D341Med (cell line): ENCODE data around the gene LAGE3.
A peak's percentile ranks its signal among the peaks of the same experiment; 100 is the strongest.

Experiments
- DNase-seq: peaks from one replicate; pipeline ENCODE4 v3.0.0; 2012; ENCODE audit warnings: low spot score

The LAGE3 gene

GRCh38 chrX:154478728-154479622 is at the start of gene LAGE3:
Gene LAGE3 (minus strand): TSS chrX:154479281. CDS start chrX:154478915, 366 bp downstream.
- peak; percentile 91 for DNase-seq

GRCh38 chrX:154526901-154527675 is 48.0 kb upstream of the LAGE3 start:
- peak; percentile 72 for DNase-seq

GRCh38 chrX:154525606-154526490 is 46.8 kb upstream of the LAGE3 start:
- no peak for DNase-seq

- no peak for DNase-seq
These were observed 40.3 kb upstream of the LAGE3 start for GRCh38 chrX:154519389-154519788.

DNA sequence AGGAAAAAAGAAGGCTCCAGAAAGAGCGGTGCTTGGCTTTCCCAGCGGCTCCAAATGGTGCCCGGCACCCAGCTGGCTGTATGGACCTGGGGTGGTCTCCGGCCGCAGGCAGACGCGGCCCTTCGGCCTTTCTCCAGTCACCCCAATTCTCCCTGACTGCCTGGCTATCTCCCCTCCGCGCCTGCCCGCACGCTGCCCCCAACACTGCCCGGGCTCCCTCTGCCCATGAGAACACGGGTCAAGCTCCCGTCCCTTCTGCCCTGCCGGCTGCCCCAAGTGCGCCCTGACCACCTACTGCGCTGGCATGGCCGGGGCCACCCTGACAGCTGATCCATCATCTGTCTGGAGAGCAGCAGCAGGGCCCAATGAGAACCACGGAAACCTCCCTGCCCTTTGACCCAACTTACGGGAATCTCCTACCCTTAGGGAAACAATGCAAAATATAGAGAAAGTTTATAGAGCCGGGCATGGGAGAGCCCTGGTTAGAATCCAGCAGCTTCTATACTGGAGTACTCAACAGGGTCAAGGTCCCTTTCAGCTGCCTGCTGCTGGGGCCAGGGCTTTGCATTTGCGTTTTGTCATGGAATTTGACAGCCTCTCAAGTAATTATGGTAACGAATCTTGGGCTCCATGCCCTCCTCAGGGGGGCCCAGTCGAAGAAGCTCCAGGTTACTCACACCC is 38.2 kb upstream of the LAGE3 start:
- no peak for DNase-seq

DNA sequence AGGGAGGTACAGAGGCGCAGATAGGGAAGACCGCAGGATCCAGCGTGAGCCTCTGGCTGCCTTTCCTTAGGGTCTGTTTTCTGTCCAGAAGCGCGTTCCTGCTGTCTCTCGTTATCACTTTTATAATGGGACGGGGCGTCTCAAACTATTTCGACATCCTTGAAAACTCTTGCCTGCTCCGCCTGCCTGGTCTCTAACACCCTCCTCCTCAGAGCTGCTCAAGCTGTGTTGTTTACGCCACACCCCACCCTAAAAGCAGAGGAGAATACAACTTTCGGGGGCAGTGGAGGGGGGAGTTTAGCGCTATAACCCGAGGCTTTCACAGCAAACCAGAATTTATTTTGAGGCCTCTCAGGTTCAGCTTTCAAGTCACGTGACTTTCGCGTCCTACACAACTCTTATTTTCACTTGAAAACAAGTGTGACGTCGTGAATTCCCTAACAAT is 37.6 kb upstream of the LAGE3 start:
- no peak for DNase-seq

DNA sequence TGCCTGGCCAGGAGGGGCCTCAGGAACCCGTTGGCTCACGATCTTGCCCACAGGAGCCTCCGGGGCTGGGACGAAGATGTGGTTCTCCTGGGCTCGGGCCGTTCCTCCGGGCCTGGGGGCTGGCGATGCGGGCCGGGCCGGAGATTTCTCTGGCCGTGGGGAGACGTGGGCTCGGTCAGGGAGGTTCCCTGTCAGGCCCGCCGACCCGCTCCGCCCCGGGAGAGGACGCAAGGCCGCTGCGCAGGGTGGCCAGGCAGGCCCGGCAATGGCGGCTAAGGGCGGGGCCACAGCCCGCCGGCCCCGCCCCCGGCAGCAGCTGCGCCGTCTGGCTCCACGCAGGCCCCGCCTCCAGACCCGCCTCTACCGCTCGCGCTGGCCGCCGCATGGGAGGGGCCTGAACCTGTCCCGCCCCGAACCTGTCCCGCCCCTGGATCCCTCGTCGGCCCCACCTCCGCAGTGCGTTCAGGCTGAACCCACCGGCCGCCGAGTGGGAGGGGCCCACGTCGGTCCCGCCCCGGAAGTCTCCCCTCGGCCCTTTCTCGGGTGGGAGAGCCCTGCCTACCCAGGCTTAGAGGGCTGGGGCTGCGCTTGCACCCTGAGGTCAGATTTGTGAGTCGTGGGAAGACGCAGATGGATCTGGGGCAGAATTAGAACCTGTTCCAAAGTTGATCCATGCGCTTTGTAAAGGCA is 37.0 kb upstream of the LAGE3 start, which contains the start of gene FAM3A:
FAM3A (minus strand) TSS at position 267 of the 690 bp plus-strand sequence. CDS start 460 bp downstream, outside the sequence.
- peak; percentile 94 for DNase-seq

DNA sequence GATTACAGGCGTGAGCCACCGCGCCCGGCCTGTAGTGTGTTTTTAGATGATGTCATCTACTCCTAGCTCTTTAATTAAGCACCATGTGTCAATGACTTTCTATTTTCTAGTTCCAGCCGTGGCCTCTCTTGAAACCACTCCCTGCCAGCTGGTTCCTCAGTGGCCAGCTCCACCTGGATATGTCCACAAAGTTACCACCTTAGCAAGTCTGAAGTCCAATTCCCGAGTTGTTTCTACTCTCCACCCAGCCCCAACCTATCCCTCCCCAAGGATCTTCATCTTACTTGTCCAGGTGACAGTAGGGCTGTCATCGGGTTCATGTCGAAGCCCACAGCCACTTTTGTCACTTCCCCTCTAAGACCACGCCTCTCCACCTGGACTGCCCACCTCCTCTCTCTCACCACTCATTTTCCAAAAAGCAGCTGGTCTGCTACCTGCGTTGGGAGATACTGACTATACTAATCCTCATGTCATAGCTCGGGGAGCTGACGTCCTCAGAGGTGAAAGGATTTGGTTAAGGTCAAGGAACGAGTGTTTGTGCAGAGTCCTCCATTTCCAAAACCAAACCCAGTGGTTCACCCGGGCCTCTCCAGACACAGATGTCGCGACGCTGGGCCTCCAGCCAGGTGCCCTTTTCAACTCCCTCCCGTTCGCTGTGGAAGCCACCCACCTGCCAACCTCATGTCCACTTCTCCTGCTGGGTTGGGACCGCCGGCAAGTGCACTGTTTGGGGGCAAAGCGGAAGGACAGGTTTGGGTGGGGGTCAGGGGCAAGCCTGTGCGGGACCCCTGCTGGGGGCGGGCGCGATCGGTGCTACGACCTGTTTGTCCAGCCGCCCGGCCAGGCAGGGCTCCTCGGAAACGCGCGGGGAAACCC is 36.2 kb upstream of the LAGE3 start:
- DNase-seq: no peak

GRCh38 chrX:154513716-154514115 is 34.6 kb upstream of the LAGE3 start:
- no peak for DNase-seq

DNA sequence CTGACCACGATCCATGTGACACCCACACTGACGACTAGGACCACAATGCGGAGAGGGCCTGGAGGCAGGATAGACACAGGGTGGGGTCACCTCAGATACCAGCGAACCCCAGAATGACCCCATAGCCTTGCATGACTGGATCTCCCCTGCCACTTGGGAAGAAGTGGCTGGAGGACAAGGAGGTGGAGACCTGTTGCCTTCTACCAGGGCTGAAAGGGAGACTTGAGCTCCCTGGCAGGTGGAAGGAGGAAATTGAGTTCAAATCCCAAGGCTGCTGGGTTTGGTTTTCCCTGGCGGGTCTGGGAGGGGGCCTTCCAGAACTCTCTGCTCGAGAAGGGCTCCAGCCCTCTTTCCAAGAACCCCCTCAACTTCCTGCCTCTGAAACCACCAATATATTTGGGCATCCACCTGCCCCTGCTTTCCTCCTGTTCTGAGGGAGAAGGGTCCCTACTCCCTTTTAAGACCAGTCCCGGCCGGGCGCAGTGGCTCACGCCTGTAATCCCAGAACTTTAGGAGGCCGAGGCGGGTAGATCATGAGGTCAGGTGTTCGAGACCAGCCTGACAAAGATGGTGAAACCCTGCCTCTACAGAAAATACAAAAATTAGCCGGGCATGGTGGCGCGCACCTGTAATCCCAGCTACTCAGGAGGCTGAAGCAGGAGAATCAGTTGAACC is 33.9 kb upstream of the LAGE3 start:
- no peak for DNase-seq

DNA sequence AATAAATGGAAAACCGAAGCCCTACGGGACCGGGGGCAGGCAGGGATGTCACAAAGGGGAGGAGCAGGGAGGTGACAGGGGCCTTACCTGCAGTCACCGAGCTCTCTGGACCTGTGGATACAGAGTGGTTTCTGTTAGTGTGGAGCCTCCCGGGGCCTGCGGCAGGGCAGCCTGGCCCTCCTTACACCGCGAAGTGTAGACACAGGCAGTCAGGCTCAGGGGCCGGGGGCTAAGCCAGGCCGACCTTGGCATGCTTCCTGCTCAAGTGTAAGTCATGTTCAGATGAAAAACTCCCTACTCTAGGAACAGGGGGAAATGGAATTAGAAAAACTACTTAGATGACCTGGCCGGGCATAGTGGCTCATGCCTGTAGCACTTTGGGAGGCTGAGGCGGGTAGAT is 32.7 kb upstream of the LAGE3 start:
- DNase-seq: no peak

DNA sequence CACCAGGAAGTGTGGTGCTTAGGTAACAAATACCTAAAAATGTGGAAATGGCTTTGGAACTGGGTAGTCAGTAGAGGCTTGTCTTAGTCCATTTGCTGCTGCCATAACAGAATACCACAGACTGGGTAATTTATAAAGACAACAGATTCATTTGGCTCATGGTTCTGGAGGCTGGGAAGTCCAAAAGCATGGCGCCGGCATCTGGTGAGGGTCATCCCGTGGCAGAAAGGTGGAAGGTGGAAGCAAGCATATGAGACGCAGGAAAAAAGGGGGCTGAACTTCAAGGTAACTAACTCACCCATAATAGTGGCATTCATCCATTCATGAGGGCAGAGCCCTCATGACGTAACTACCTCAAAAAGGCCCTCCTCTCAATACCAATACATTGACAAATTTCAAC is 30.4 kb upstream of the LAGE3 start:
- no peak for DNase-seq

DNA sequence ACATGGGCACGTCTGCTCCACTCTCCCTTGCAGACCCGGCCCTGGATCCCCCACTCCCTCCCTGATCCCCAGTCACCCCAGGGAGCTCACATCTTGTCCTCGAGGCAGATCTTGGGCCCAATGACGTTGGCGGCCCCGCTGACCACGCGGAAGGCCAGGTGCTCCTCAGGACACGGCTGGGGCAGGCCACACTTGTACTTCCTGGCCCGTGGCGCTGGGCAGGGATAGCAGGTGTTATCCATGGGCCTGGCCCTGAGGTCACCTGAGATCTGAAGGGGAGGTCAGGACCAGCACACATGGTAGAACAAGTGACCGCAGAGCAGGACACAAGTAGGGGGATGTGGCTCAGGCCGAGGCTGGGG is 29.3 kb upstream of the LAGE3 start:
- DNase-seq: no peak

- DNase-seq: no peak
These were observed 28.7 kb upstream of the LAGE3 start for GRCh38 chrX:154507673-154508383.

GRCh38 chrX:154506483-154507332 is 27.6 kb upstream of the LAGE3 start:
- DNase-seq: no peak

DNA sequence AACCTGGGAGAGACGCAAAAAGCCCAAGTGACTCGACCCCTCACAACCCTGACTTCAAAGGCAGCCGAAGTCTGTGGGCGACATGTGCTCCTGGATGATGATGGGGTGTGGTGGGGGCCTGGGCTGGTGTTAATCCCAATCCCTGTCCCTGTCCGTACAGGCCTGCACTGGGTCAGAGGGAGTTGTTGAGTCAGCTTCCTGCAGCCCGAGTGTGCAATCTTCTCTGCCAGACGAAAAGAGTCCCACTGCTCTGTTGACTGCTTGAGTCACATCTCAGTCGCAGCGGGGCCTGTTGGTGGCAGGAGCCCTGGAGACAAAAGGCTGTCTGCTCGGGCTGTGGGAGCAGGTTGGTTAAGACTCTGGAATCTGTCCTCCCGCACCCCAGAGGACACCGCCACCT is 26.7 kb upstream of the LAGE3 start:
- DNase-seq: no peak

GRCh38 chrX:154502989-154503388 is 23.9 kb upstream of the LAGE3 start:
- no peak for DNase-seq

DNA sequence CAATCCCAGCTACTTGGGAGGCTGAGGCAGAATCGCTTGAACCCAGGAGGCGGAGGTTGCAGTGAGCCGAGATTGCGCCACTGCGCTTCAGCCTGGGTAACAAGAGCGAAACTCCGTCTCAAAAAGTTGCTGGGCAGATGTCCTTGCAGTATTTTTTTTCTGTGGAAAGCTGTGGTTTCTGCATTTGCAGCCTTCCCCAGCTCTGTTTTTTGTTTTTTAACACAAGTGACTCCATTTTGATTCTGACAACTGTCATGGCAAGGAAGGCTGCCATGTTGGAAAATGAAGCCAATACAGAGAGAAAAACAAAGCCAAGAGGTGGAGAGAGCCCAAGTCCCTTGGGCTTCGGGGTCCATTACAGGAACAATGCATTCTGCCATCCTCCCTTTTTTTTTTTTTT is 23.0 kb upstream of the LAGE3 start:
- no peak for DNase-seq
